AG04450 (cell line): ENCODE results near the gene KIAA1328. TPM values are rescaled to one million over a fixed set of nuclear protein-coding genes. Genes with fewer than 3 reads are reported as not detected.

Source experiments
- CTCF ChIA-PET: fragments of 300-600, 350-600 bp; formaldehyde crosslinking; extraction: SDS; loops from one replicate; lab custom pipeline; 2022; ENCODE audit warnings: antibody characterized with exemption, inconsistent platforms; lab: Charles Lee
- POLR2A ChIA-PET: fragments of 350-600 bp; formaldehyde crosslinking; extraction: SDS; loops from one replicate; lab custom pipeline; 2021; ENCODE audit warnings: antibody characterized with exemption, inconsistent platforms; lab: Yijun Ruan, JAX
- DNase-seq: peaks from one replicate; pipeline ENCODE4 v3.0.0-alpha.2; 2011; ENCODE audit warnings: low read depth, low spot score
- H3K27ac ChIP-seq: one replicate; pipeline ENCODE4 v1.5.1; 2012; ENCODE audit warnings: low read depth, low read length, control low read depth
- H3K27me3 ChIP-seq: one replicate; pipeline ENCODE4 v1.6.0; 2012; ENCODE audit warnings: low read length; ENCODE audit not compliant: control insufficient read depth, insufficient read depth
- H3K4me3 ChIP-seq: 2 replicates; pipeline ENCODE4 v1.5.1; 2011; ENCODE audit warnings: mild to moderate bottlenecking, low read depth, low read length, control low read depth
- H3K9me3 ChIP-seq: 2 replicates; pipeline ENCODE4 v1.5.1; 2012; ENCODE audit warnings: low read length; ENCODE audit not compliant: control insufficient read depth, insufficient read depth
- polyA plus RNA-seq: library from polyadenylated mRNA; depleted of rRNA; stranded (reverse); fragments of >200 nt; gene quantifications from 2 replicates; pipeline ENCODE4 v1.2.3, GENCODE V29; 2011
- TF ChIP-seq, protein P1 (sequence below): IDR thresholded peaks from 2 replicates; pipeline ENCODE4 v1.5.1; 2011; ENCODE audit warnings: low read depth, low read length, control low read depth, inconsistent platforms

The KIAA1328 gene
- polyA plus RNA-seq, 1 experiment = 3.9 TPM

DNA sequence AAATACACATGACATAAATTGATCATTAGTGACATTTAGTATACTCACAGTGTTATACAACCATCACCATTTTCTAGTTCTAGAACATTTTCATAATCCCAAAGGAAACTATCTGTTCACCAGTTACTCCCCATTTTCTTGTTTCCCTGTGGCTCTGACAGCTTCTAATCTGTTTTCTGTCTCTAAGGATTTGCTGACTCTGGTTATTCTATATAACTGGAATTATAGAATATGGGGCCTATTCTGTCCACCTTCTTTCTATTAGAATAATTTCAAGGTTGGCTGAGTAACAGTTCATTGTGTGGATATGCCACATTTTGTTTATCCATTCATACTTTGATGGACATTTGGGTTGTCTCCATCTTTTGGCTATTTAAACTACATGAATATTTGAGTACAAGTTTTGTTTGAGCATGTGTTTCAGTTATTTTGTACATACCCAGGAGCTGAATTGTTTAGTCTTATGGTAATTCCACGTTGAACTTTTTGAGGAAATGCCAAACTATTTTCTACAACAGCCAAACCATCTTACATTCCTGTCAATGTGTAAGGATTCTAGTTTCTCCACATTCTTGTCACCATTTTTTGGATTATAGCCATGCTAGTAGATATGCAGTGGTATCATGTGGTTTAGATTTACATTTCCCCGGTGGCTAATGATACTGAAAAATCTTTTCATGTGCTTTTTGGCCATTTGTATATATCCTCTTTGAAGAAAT, 20.5 kb downstream of the KIAA1328 start:
- no peak overlapping the region for H3K4me3 ChIP-seq
- ChIA-PET CTCF (interaction anchor here (0.9 to 1.7 kb wide), 2 partner anchors 20 to 21 kb away, joined by 3 to 10 read pairs; partner anchors contain the start of genes KIAA1328 and TPGS2), POLR2A (interaction anchor here (1.2 kb wide), 1 partner anchor 21 kb away, joined by 3 read pairs; the partner anchor contains the start of genes KIAA1328 and TPGS2)
- TF ChIP-seq, protein P1, sequence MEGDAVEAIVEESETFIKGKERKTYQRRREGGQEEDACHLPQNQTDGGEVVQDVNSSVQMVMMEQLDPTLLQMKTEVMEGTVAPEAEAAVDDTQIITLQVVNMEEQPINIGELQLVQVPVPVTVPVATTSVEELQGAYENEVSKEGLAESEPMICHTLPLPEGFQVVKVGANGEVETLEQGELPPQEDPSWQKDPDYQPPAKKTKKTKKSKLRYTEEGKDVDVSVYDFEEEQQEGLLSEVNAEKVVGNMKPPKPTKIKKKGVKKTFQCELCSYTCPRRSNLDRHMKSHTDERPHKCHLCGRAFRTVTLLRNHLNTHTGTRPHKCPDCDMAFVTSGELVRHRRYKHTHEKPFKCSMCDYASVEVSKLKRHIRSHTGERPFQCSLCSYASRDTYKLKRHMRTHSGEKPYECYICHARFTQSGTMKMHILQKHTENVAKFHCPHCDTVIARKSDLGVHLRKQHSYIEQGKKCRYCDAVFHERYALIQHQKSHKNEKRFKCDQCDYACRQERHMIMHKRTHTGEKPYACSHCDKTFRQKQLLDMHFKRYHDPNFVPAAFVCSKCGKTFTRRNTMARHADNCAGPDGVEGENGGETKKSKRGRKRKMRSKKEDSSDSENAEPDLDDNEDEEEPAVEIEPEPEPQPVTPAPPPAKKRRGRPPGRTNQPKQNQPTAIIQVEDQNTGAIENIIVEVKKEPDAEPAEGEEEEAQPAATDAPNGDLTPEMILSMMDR = no peak
- no peaks in the 10 kb centered on the region for H3K27me3 ChIP-seq
- no peak overlapping the region for H3K27ac ChIP-seq
- no peak for DNase-seq
- H3K9me3 ChIP-seq = peaks cover 3% of the 10 kb centered on the region; the same call in 1 of the 2 replicates

DNA sequence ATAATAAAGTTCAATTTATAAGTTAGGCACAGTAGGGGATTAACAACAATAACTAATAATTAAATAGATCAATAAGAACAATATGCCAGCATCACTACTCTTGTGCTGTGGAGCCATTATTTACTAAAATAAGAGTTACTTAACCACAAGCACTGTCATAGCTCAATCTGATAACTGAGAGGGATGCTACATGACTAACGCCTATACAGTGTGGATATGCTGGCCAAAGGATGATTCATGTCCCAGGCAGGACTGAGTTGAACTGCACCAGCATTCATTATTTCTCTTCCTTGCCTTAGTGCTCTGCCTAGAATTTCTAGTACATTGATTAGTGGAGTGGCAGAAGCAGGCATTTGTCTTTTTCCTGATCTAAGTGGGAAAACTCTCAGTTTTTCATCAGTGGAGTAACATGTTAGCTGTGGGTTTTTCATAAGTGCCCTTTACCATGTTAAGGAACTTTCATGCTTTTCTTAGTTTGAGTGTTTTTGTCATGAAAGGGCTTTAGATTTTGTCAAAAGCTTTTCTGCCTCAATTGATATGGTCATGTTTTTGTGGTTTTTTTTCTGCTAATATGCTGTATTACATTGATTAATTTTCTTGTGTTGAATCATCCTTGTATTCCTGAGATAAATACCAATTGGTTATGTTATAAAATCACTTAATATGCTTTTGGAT, 21.7 kb downstream of the KIAA1328 start:
- CTCF ChIA-PET = interaction anchor here (1.7 kb wide), 1 partner anchor 21 kb away, joined by 10 read pairs; the partner anchor contains the start of genes KIAA1328 and TPGS2
- POLR2A ChIA-PET = interaction anchor here (0.5 to 1.2 kb wide), 2 partner anchors 22 to 106 kb away, joined by 3 to 4 read pairs; partner anchors contain the start of genes KIAA1328 and TPGS2
- peak; percentile 63 for DNase-seq
- Histone ChIP-seq H3K4me3 (no peak overlapping the region), H3K27ac (no peak overlapping the region), H3K27me3 (no peaks in the 10 kb centered on the region), H3K9me3 (peaks cover 3% of the 10 kb centered on the region; the same call in 1 of the 2 replicates)
- TF ChIP-seq, protein P1 = no peak

DNA sequence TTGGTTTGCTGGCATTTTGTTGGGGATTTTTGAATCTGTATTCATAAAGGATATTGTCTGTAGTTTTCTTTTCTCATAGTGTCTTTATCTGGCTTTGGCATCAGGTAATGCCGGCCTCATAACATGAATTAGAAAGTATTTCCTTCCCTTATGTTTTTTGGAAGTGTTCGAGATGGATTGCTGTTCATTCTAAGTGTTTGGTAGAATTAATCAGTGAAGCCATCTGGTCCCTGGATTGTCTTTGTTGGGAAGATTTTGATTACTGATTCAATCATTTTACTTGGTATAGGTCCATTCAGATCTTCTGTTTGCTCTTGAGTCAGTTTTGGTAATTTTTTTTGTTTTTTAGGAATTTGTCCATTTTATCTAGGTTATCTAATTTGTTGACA, 22.3 kb downstream of the KIAA1328 start:
- H3K27me3 ChIP-seq = no peaks in the 10 kb centered on the region
- TF ChIP-seq, protein P1 = no peak
- POLR2A ChIA-PET = no interaction called here
- H3K27ac ChIP-seq = no peak overlapping the region
- no peak for DNase-seq
- H3K4me3 ChIP-seq = no peak overlapping the region
- CTCF ChIA-PET = interaction anchor here (1.3 kb wide), 1 partner anchor 42 kb away, joined by 3 read pairs; no protein-coding TSS in a partner anchor
- peaks cover 3% of the 10 kb centered on the region; the same call in 1 of the 2 replicates for H3K9me3 ChIP-seq

DNA sequence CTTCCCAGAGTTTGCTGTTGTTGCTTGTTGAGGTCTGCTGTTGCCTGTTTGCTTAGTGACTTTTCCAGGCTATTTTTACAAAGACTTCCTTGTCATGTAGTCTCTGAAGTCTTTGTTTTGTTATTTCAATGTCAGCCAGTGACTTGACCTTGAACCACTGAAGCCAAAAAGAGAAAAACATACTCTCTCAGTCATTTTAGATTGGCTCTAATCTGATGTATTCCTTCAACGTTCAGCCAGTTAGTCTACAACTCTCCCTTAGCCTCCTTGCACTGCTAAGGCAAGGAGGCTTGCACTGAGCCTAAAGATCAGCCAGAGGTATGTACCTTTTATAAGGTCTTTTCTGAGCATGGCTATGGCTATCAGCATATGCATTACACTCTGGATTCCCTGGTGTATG, 27.9 kb downstream of the KIAA1328 start:
- DNase-seq = no peak
- no peak overlapping the region for H3K4me3 ChIP-seq
- H3K9me3 ChIP-seq = peaks cover 3% of the 10 kb centered on the region; the same call in 1 of the 2 replicates
- ChIA-PET CTCF (no interaction called here), POLR2A (no interaction called here)
- H3K27me3 ChIP-seq = no peaks in the 10 kb centered on the region
- TF ChIP-seq, protein P1 = no peak
- H3K27ac ChIP-seq = no peak overlapping the region
